GM10248 (cell line): ENCODE measurements around the gene VEPH1.
"Not testable (repeated sequence)": the region's sequence is repeated elsewhere in the genome, so short reads cannot be mapped to it uniquely, and the experiment has no call there.

Experiments
- CTCF ChIA-PET: fragments of 300-600 bp; sonication (Branson Sonifier 250); formaldehyde crosslinking; extraction: SDS; loops from one replicate; lab custom pipeline; 2021; ENCODE audit warnings: antibody characterized with exemption; lab: Yijun Ruan, JAX
- POLR2A ChIA-PET: fragments of 350-650 bp; sonication (Branson Sonifier 250); formaldehyde crosslinking; extraction: SDS; loops from one replicate; lab custom pipeline; 2020; ENCODE audit warnings: antibody characterized with exemption; lab: Yijun Ruan, JAX
- DNase-seq: peaks from one replicate; pipeline ENCODE4 v3.0.0; 2012; ENCODE audit errors: extremely low spot score
- CTCF ChIP-seq: IDR thresholded peaks from 2 replicates; pipeline ENCODE4 v1.5.1; 2012; ENCODE audit warnings: mild to moderate bottlenecking, low read depth; ENCODE audit errors: extremely low read depth, missing control alignments, control extremely low read depth

The VEPH1 gene

GRCh38 chr3:157354254-157354653 is 149.0 kb downstream of the VEPH1 start:
- CTCF ChIA-PET = interaction anchor here (1.1 to 1.6 kb wide), 3 partner anchors 10 to 23 kb away, joined by 3 to 4 read pairs (median 3); no protein-coding TSS in a partner anchor
- POLR2A ChIA-PET = no interaction called here
- DNase-seq = no peak
- no peak for TF ChIP-seq CTCF

GRCh38 chr3:157353652-157354051 is 149.6 kb downstream of the VEPH1 start:
- TF ChIP-seq CTCF = no peak
- CTCF ChIA-PET = interaction anchor here (1.3 to 1.6 kb wide), 3 partner anchors 21 to 1011 kb away, joined by 3 to 4 read pairs (median 3); no protein-coding TSS in a partner anchor
- DNase-seq = no peak
- POLR2A ChIA-PET = no interaction called here

DNA sequence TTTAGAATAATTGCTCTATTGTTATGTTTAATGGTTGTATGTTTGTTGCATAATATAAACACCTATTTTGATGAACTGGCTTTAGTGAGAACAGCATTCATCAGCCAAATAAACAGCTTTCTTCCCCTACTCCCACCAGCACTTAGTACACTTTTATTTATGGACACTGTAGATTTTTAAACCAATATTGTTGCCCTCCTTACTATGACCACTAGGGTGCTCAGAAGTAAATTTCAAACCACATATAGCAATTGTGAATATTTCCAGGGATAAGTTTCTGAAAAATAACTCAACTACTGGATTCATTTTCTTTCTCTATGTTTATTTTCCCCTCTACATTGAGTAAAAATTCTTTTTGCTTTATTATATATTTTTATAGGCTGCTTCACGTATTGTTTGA is 151.2 kb downstream of the VEPH1 start:
- ChIA-PET CTCF (no interaction called here), POLR2A (no interaction called here)
- no peak for DNase-seq

GRCh38 chr3:157350651-157351050 is 152.6 kb downstream of the VEPH1 start:
- POLR2A ChIA-PET, DNase-seq, CTCF ChIA-PET: not testable (repeated sequence)

More for the DNA sequence above, 151.2 kb downstream of the VEPH1 start:
- no peak for TF ChIP-seq CTCF

DNA sequence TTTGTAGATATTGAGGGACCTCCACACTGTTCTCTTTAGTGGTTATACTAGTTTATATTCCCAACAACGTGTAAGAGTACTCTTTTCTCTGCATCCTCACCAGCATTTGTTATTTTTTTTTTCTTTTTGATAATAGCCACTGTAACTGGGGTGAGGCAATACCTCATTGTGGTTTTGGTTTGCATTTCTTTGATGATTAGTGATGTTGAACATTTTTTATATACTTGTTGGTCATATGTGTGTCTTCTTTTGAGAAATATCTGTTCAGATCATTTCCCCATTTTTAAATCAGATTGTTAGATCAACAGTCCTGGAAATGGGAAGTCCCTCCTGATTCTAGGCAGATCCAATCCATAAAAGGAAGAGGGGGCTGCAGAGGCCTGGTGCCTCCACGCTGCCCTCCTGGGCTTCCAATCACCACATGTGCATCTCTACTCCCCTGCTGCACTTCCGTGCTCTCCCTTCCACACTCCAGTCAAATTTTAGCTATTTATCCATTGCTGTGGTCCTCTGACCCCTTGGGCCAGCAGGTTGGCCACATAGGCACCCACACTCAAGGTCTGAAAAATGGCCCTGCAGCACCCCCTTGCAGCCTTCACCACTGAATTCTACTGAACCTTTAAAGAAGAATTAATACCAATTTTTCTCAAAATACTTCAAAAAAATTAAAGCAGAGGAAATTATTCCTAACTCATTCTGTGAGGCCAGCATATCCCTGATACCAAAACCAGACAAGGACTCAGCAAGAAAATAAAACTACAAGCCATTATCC is 154.7 kb downstream of the VEPH1 start:
- POLR2A ChIA-PET, CTCF ChIA-PET, DNase-seq: not testable (repeated sequence)

- no peak for DNase-seq
- peak; percentile 2 for TF ChIP-seq CTCF
- ChIA-PET POLR2A (no interaction called here), CTCF (no interaction called here)
Observed at GRCh38 chr3:157347577-157348303, 155.5 kb downstream of the VEPH1 start.

GRCh38 chr3:157336252-157337009 is 166.8 kb downstream of the VEPH1 start:
- POLR2A ChIA-PET = no interaction called here

More at GRCh38 chr3:157336252-157337009, 166.8 kb downstream of the VEPH1 start:
- no peak for TF ChIP-seq CTCF
- CTCF ChIA-PET = interaction anchor here (1.0 kb wide), 1 partner anchor 14 kb away, joined by 3 read pairs; no protein-coding TSS in a partner anchor
- DNase-seq = no peak
